ENCODE results near the gene CSE1L. TPM values are rescaled to one million over a fixed set of nuclear protein-coding genes. Genes with fewer than 3 reads are reported as not detected.

Gene CSE1L
- total and polyA plus RNA-seq, 2 experiments from 2014 or later, result 34.3 to 54.9 TPM

DNA sequence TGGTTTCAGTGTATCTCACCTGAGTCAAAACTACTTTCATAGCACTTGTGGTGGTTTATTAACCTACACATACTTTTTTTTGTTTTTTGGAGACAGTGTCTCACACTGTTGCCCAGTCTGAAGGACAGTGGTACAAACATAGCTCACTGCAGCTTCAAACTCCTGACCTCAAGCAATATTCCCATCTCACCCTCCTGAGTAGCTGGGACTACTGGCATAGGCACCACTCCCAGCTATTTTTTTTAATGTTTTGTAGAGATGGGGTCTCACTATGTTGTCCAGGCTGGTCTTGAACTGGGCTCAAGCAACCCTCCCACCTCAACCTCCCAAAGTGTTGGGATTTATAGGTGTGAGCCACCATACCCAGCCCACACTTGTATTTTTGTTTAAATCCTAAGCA, 92.3 kb downstream of the CSE1L start:
- H3K4me1 ChIP-seq (ENCODE audit: insufficient read depth), result no peaks in the 10 kb centered on the region
- TF ChIP-seq EZH2phosphoT487 (IDR thresholded peaks at IDR 0.05; ENCODE audit: low read depth, severe bottlenecking, unreplicated experiment), result no peak
- TF ChIP-seq, protein P1, sequence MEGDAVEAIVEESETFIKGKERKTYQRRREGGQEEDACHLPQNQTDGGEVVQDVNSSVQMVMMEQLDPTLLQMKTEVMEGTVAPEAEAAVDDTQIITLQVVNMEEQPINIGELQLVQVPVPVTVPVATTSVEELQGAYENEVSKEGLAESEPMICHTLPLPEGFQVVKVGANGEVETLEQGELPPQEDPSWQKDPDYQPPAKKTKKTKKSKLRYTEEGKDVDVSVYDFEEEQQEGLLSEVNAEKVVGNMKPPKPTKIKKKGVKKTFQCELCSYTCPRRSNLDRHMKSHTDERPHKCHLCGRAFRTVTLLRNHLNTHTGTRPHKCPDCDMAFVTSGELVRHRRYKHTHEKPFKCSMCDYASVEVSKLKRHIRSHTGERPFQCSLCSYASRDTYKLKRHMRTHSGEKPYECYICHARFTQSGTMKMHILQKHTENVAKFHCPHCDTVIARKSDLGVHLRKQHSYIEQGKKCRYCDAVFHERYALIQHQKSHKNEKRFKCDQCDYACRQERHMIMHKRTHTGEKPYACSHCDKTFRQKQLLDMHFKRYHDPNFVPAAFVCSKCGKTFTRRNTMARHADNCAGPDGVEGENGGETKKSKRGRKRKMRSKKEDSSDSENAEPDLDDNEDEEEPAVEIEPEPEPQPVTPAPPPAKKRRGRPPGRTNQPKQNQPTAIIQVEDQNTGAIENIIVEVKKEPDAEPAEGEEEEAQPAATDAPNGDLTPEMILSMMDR (IDR thresholded peaks at IDR 0.05; ENCODE audit: poor library complexity), result no peak
- TF ChIP-seq EZH2 (IDR thresholded peaks at IDR 0.05; ENCODE audit: borderline replicate concordance), result no peak
- no peaks in the 10 kb centered on the region for H3K9me2 ChIP-seq (replicated peaks; ENCODE audit: insufficient read depth)
- H4K20me1 ChIP-seq (ENCODE audit: insufficient read depth, poor library complexity, severe bottlenecking), result no peaks in the 10 kb centered on the region
- no peak overlapping the region for H2AFZ ChIP-seq
- no peaks in the 10 kb centered on the region for H3K27me3 ChIP-seq
- no peak overlapping the region for H3K4me3 ChIP-seq
- H3K36me3 ChIP-seq (replicated peaks; ENCODE audit: insufficient read depth, low read depth), result no peaks in the 10 kb centered on the region
- no peak overlapping the region for H3K4me2 ChIP-seq
- no peak for DNase-seq (ENCODE audit: low spot score)
- peaks cover 34% of the 10 kb centered on the region for H3K79me2 ChIP-seq
- H3K27ac ChIP-seq, result no peak overlapping the region
- no peaks in the 10 kb centered on the region for H3K9me3 ChIP-seq (ENCODE audit: low read depth)

DNA sequence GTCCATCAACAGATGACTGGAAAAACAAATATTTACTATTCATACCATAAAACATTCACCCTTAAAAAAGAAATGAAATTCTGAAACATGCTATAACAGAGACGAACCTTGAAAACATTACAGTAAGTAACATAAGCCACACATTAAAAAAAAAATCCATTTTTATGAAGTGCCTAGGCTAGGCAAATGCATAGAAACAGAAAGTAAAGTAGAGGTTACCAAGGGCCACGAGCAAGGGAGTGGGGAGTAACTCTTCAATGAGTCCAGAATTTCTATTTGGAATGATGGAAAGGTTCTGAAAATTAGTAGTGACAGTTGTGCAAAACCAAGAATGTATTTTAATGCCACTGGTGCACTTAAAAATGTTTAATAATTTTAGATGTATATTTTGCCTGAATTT, 94.3 kb downstream of the CSE1L start:
- Histone ChIP-seq H3K9me3 (ENCODE audit: low read depth) (no peaks in the 10 kb centered on the region), H3K36me3 (replicated peaks; ENCODE audit: insufficient read depth, low read depth) (no peaks in the 10 kb centered on the region), H3K79me2 (peaks cover 49% of the 10 kb centered on the region), H3K4me3 (no peak overlapping the region), H3K27ac (no peak overlapping the region), H3K9me2 (replicated peaks; ENCODE audit: insufficient read depth) (no peaks in the 10 kb centered on the region), H3K27me3 (no peaks in the 10 kb centered on the region), H2AFZ (no peak overlapping the region), H3K4me2 (no peak overlapping the region), H4K20me1 (ENCODE audit: insufficient read depth, poor library complexity, severe bottlenecking) (no peaks in the 10 kb centered on the region), H3K4me1 (ENCODE audit: insufficient read depth) (no peaks in the 10 kb centered on the region)
- DNase-seq (ENCODE audit: low spot score), result no peak
- WGBS (ENCODE audit: low lambda C conversion rate, missing lambda C conversion rate), result 90% methylated on average over 2 of the region's 2 CpGs
- TF ChIP-seq EZH2 (IDR thresholded peaks at IDR 0.05; ENCODE audit: borderline replicate concordance) (no peak), EZH2phosphoT487 (IDR thresholded peaks at IDR 0.05; ENCODE audit: low read depth, severe bottlenecking, unreplicated experiment) (no peak)
- TF ChIP-seq, protein P1 (IDR thresholded peaks at IDR 0.05; ENCODE audit: poor library complexity), result no peak

DNA sequence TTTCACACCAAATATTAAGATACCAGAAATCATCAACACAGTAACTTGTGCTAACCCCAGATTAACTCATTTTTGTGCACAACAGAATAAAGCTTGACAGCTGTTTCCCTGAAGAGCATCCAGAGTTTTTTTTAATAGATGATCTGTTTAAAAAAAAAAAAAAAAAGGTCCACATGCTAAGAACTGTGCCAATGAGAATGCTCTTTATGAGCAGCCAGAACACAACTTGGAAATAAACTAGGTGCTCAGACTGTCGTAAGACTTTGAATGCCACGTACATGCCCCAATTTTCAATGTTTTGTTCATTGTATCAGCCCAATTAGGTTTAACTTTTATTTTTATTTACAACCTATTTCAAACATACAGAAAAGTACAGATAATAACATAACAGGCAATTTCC, 94.7 kb downstream of the CSE1L start:
- no peak overlapping the region for H3K27ac ChIP-seq
- no peak for DNase-seq (ENCODE audit: low spot score)
- no peaks in the 10 kb centered on the region for H3K27me3 ChIP-seq
- no peak overlapping the region for H2AFZ ChIP-seq
- H3K4me2 ChIP-seq, result no peak overlapping the region
- H3K79me2 ChIP-seq, result peaks cover 51% of the 10 kb centered on the region
- no peaks in the 10 kb centered on the region for H3K9me3 ChIP-seq (ENCODE audit: low read depth)
- no peaks in the 10 kb centered on the region for H3K9me2 ChIP-seq (replicated peaks; ENCODE audit: insufficient read depth)
- no peak overlapping the region for H3K4me3 ChIP-seq
- H3K36me3 ChIP-seq (replicated peaks; ENCODE audit: insufficient read depth, low read depth), result no peaks in the 10 kb centered on the region
- 73% methylated on average over 2 of the region's 2 CpGs for WGBS (ENCODE audit: low lambda C conversion rate, missing lambda C conversion rate)
- no peaks in the 10 kb centered on the region for H3K4me1 ChIP-seq (ENCODE audit: insufficient read depth)
- no peaks in the 10 kb centered on the region for H4K20me1 ChIP-seq (ENCODE audit: insufficient read depth, poor library complexity, severe bottlenecking)
- no peak for TF ChIP-seq EZH2 (IDR thresholded peaks at IDR 0.05; ENCODE audit: borderline replicate concordance)

Small RNAs within 50 kb of the gene (small RNA-seq; reads per million reads assigned to genes)
- gene SNAP23P1, result not detected

Other genes with a start within 250 kb of the CSE1L start
- gene PREX1, start 218.3 kb upstream of the CSE1L start, total RNA-seq, result 2.5 and 2.9 TPM in 2 replicates
- 1.8 and 2.6 TPM in 2 replicates for gene PREX1, start 218.3 kb upstream of the CSE1L start, polyA plus RNA-seq
- gene ARFGEF2, start 124.6 kb upstream of the CSE1L start, total RNA-seq, result 46.6 and 48.0 TPM in 2 replicates
- gene ARFGEF2, start 124.6 kb upstream of the CSE1L start, polyA plus RNA-seq, result 9.7 and 10.9 TPM in 2 replicates
- 79.2 and 84.5 TPM in 2 replicates for gene STAU1, start 142.0 kb downstream of the CSE1L start, total RNA-seq
- 64.7 and 72.9 TPM in 2 replicates for gene STAU1, start 142.0 kb downstream of the CSE1L start, polyA plus RNA-seq
- 29.1 and 30.1 TPM in 2 replicates for gene DDX27, start 173.1 kb downstream of the CSE1L start, total RNA-seq
- 33.9 and 37.0 TPM in 2 replicates for gene DDX27, start 173.1 kb downstream of the CSE1L start, polyA plus RNA-seq
- gene ZNFX1, start 231.7 kb downstream of the CSE1L start, total RNA-seq, result 13.0 and 13.9 TPM in 2 replicates
- gene ZNFX1, start 231.7 kb downstream of the CSE1L start, polyA plus RNA-seq, result 10.0 and 10.2 TPM in 2 replicates